ENCODE results near the gene IDUA.
"Not testable (repeated sequence)": the region's sequence is repeated elsewhere in the genome, so short reads cannot be mapped to it uniquely, and the experiment has no call there.

The IDUA gene

GRCh38 chr4:987624-988513, 1.0 kb downstream of the IDUA start:
- DNase-seq (ENCODE audit: low spot score): no peak

- no peak for DNase-seq (ENCODE audit: low spot score)
Measured at GRCh38 chr4:988726-989721, 2.2 kb downstream of the IDUA start.

- no peak for DNase-seq (ENCODE audit: low spot score)
Measured at GRCh38 chr4:989722-990471, 3.1 kb downstream of the IDUA start.

DNA sequence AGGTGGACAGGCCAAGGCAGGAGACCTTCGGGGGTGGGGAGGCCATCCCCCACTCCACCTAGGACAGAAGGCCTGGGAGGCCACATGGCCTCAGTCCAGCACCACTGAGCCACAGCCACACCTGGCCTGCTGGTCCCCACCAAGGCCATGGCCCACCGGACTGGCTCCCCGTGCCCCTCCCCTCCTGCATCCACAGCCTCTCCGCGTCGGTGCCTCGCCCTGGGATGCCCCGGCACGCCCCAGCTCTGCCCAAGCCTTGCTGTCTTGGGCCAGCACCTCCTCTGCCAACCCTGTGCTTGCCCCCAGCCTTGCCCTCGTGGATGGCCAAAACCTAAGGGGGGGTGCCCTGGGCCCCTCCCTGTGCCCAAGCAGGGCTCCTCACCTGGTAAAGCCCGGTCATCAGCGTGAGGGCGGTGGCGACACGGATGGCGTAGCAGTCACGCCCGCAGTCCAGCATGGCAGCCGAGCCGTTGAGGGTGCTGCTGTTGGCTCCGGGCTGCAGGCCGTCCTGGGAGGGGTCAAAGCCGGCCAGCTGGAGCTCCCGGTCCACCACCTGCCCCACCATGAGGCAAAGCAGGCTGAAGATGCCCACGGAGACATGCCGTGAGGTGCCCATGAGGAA, 4.0 kb downstream of the IDUA start:
- no peak for DNase-seq (ENCODE audit: low spot score)

- DNase-seq (ENCODE audit: low spot score): no peak
Measured at GRCh38 chr4:991451-992296, 4.8 kb downstream of the IDUA start.

- DNase-seq (ENCODE audit: low spot score): no peak
Measured at GRCh38 chr4:992297-993110, 5.7 kb downstream of the IDUA start.

- DNase-seq (ENCODE audit: low spot score): no peak
Measured at GRCh38 chr4:993111-994029, 6.5 kb downstream of the IDUA start, which contains the start of gene SLC26A1. TSS of gene SLC26A1 (minus strand) at chr4:993404. CDS start at chr4:991703, 1,701 bp downstream.

GRCh38 chr4:995311-996026, 8.6 kb downstream of the IDUA start:
- no peak for DNase-seq (ENCODE audit: low spot score)

GRCh38 chr4:996030-996996, 9.5 kb downstream of the IDUA start:
- no peak for DNase-seq (ENCODE audit: low spot score)

- no peak for DNase-seq (ENCODE audit: low spot score)
Measured at GRCh38 chr4:996997-997374, 10.1 kb downstream of the IDUA start.

DNA sequence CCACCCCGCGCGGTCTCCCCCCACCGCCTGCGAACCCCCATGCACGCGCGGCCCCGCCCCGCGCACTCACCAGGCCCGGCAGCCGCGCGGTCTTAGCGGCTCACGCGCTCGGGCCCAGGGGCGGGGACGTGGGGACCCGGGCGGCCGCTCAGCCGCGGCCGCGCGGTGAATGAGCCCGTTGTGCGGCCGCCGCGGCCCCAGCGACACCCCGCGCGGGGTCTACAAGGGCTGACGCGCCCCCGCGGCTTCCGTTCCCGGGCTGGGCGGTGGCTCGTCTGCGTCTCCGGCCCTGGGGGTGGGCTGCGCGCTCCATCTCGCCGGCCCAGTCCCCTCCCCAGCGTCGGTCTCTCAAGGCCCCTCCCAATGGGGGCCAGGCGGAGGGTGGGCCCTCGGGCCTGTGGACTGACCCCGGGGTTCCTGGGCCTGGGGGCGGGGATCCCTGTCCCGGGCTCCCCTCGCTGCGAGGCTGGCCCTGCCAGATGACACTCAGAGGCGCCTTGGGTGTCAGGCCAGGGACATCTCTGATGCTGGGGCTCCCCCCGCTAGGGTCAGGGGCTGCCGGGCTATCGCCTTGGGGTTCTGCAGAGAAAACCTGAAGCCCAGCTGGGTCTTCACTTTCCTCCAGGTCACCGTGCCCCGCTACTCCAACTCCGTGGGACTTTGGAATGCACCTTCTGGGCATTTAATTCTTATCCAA, 10.7 kb downstream of the IDUA start:
- no peak for DNase-seq (ENCODE audit: low spot score)

DNA sequence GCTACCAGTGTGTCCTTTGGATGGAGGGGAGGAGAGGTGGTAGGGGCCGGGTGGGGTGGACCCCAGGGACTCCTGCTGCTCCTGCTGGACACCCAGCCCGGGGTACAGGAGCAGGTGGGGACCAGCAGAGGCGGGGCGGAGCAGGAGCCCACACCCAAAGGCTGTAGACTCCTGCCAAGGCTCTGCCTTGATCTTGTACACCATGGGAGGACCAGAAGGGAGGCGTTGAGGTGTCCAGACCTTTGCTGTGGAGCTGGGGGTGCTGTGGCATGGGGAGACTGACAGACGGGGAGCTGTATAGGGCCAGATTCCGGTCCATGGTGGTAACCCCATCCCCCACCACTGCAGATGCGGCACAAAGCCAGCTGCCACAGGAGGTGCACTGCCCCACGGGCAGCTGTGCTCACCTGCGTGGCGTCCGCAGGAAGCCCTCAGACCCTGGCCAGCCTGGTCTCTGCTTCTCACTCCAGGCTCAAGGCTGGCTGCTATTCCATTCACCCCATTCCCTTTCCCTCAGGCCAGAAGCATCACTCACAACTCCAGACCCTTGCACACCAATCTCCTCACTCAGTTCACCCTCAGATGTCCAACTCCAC, 11.3 kb downstream of the IDUA start:
- no peak for DNase-seq (ENCODE audit: low spot score)

DNA sequence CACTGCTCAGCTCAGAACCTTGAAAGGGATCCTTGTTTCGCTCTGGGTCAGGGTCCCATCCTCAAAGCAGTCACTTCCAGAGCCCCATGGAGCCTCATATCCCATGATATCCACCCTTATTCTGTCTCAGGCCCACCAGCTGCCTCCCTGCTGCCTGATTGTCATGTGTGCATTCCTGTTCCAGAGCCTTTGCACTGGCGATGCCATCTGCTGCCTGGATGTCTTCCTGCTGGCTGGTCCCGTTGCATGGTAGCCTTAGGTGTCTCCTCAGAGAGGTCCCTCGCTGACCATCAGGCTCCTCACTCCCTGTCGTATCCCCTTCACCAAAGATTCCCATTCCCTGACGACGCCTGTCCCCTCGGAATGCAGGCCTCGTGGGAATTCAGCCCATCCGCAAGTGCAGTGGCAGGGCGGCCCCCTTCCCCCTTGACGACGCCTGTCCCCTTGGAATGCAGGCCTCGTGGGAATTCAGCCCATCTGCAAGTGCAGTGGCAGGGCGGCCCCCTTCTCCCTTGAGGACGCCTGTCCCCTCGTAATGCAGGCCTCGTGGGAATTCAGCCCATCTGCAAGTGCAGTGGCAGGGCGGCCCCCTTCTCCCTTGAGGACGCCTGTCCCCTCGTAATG, 12.5 kb downstream of the IDUA start:
- not testable (repeated sequence) for DNase-seq (ENCODE audit: low spot score)

DNA sequence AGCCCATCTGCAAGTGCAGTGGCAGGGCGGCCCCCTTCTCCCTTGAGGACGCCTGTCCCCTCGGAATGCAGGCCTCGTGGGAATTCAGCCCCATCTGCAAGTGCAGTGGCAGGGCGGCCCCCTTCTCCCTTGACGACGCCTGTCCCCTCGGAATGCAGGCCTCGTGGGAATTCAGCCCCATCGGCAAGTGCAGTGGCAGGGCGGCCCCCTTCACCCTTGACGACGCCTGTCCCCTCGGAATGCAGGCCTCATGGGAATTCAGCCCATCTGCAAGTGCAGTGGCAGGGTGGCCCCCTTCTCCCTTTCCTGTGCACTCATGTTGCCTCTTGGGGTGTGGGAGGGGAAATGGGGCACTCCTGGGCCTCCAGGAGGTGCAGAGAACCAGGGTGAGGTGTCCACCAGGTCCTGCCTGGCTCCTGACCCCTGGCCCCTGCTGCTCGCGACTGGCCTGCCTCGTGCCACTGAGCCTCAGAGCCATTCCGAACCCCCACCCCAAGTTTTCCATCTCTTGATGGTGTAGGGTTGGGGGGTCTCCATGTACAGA, 13.1 kb downstream of the IDUA start:
- DNase-seq (ENCODE audit: low spot score): no peak
